GM12873 (cell line): ENCODE data around the gene ABHD15.
A peak's percentile ranks its signal among the peaks of the same experiment; 100 is the strongest.

Experiments used
- TF ChIP-seq, protein P1 (sequence below): IDR thresholded peaks from 2 replicates; pipeline ENCODE4 v1.5.1; 2012; ENCODE audit warnings: low read depth, mild to moderate bottlenecking, moderate library complexity, low read length, control low read depth; ENCODE audit not compliant: insufficient read depth; ENCODE audit errors: missing control alignments

Gene ABHD15

DNA sequence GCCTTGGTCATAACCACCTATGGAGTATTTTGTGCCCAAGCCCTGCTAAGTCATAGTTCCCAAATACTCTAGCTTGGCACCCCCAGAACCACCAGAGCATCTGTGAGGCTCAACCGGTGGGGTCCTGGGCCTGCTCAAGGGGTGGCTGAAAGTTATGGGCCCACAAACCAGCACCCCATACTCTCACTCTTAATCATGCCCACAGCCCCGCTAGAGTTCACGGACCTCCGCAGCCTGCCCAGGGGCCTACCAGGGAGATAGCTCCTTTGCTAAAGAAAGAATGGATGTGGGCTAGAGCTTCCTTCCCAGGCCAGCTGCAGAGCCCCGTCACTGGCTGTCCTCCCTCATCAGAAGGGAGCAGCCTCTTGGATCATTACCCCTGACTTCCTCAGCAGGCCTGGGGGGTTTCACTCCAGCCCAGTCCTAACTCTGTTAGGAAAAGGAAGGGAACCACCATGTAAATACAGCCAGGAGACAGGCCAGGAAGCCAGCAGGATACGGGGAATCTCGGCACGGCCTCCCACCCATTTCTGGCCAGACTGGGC, 21.3 kb upstream of the ABHD15 start:
- TF ChIP-seq, protein P1, sequence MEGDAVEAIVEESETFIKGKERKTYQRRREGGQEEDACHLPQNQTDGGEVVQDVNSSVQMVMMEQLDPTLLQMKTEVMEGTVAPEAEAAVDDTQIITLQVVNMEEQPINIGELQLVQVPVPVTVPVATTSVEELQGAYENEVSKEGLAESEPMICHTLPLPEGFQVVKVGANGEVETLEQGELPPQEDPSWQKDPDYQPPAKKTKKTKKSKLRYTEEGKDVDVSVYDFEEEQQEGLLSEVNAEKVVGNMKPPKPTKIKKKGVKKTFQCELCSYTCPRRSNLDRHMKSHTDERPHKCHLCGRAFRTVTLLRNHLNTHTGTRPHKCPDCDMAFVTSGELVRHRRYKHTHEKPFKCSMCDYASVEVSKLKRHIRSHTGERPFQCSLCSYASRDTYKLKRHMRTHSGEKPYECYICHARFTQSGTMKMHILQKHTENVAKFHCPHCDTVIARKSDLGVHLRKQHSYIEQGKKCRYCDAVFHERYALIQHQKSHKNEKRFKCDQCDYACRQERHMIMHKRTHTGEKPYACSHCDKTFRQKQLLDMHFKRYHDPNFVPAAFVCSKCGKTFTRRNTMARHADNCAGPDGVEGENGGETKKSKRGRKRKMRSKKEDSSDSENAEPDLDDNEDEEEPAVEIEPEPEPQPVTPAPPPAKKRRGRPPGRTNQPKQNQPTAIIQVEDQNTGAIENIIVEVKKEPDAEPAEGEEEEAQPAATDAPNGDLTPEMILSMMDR: no peak

DNA sequence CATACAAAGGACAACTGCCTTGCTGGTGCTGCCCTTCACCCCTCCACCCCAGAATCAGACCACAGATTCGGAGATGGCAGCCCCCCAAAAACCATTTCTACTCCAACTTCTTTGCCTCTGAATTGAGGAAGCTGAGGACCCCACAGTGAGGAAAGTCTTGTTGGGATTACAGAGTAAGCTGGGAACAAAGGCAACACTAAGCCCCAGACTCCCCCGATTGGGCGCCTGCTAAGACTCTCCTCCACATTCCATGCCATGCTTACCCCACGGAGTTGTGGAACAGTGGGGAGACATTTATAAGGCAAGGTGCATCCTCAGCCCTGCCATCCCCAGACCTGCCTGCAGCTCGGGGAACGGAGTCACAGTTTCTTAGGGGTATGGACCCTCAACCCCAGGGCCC, 20.8 kb upstream of the ABHD15 start:
- TF ChIP-seq, protein P1: no peak

DNA sequence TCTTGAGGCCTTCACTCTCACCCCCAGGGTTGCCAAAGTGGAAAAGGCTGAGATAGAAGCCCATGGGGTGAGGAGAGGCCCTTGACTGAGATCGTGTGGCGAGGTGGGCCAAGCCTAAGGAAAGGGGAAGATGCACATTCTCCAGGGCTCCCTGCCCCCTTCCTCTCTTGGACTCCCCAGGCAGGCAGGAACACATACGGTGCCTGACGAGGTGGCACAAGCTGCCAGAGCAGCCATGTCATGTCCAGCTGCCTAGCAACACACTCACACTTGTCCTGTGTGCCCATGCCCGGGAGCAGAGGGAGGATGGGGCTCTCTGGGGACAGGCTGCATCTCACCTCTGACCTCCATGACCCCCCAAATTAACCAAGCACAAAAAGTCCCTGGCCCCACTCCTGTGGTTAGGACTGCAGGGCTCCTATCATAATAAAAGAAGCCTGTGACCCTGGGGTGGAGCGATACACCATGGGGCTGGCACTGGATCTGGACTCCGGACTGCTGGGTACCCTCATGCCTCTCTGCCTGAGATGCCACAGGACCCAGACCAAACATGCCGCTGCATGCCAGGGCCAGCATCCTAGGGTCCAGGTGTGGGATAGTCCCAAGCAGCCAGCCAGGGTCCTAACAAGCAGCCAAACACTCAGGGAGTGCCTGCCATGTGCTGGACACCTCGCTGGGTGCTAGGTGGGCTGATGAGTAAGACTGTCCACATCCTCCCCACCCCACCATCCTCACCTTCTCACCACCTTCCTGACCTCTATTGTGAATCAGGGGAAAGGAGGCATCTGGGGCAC, 20.0 kb upstream of the ABHD15 start:
- TF ChIP-seq, protein P1: no peak

GRCh38 chr17:29585080-29585751, 18.4 kb upstream of the ABHD15 start:
- TF ChIP-seq, protein P1: peak; percentile 70

GRCh38 chr17:29584452-29585079, 17.7 kb upstream of the ABHD15 start:
- TF ChIP-seq, protein P1: no peak

DNA sequence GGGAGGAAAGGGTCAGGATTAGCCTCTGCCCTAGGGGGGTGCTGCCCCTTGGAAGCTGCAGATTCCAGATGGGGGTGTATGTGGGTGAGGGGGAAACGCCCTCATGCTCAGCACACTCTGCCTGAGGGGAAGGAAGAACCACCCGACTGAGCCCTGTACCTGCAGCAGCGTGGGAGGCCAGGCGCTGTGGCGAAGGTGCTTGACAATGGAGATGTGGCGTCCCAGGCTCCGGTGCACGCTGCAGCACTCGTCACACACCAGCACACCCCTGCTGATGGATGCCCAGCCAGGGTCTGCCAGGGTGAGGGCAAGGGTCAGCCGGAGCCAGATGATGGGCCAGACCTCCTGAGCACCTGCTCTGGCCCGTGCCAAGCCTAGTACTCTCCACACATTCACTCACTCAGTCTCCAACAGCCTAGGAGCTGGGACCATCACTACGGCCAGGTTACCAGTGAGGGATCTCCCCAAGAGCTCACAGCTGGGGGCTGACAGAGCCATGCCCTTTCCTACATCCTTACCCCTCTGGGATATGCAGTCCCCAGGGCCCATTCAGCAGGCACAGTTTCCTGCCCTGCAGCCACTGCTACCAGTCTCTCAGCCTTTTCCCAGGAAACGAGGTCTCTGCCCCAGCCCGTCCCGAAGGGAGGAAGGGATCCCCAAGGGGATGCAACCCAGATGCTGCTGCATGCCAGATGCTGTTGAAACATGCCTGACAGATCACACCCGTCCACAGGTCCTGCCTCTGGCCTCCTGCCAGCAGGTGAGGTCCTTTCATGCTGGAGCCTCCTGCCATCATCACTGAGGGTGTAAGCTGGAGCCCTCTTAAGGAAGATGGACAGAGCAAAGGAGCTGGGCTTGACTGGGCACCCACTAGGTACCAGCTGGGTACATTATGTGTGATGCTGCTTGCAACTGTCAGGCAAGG, 16.7 kb upstream of the ABHD15 start:
- TF ChIP-seq, protein P1: no peak
